ENCODE measurements around the gene SULT1A1. TPM values are rescaled to one million over a fixed set of nuclear protein-coding genes. Genes with fewer than 3 reads are reported as not detected.

SULT1A1 gene
- total and polyA plus RNA-seq, 2 of the 4 experiments (the other 2 are of a cell fraction) = 1.2 to 1.6 TPM

DNA sequence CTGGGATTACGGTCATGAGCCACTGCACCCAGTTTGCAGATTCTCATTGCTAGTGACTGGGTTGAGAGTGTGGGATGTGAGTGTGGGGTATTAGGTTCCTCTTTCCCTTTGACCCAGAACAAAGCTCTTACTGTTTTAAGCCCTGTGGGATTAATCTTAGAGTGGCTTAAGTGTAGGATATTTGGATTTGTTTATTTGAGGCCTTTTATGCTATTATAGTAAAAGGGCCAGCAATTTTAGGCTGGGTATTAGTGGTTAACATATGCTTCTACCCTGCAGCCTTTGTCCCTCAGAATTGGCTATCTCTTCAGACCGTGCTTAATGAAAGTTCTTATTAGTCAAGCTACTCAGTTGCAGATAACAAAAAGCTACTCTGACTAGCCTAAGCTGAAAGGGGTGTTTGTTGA lies 52.9 kb downstream of the SULT1A1 start:
- BruUV-seq (replicated peaks) = no TSS peak

More for the DNA sequence above, 52.9 kb downstream of the SULT1A1 start:
- intact Hi-C loops (cut with micrococcal nuclease) = no loop called here
- Histone ChIP-seq H3K4me1 (ENCODE audit: control insufficient read depth, insufficient read depth, low read length) (peaks cover 10% of the 10 kb centered on the region), H4K5ac (ENCODE audit: low read depth, low read length) (no peak overlapping the region), H3K27me3 (ENCODE audit: control insufficient read depth, insufficient read depth, low read length) (no peaks in the 10 kb centered on the region), H3K4ac (ENCODE audit: low read depth, low read length) (no peak overlapping the region), H3K9me3 (ENCODE audit: control insufficient read depth, insufficient read depth, low read length) (no peaks in the 10 kb centered on the region), H4K8ac (ENCODE audit: low read depth in 2 of 2, low read length in 2 of 2) (no peak overlapping the region), H3K79me1 (ENCODE audit: low read depth in 1 of 2, low read length in 2 of 2) (peaks cover 15 to 25% of the 10 kb centered on the region in 2 experiments), H2AK5ac (ENCODE audit: low read depth, low read length) (no peak overlapping the region), H2BK120ac (ENCODE audit: low read depth, low read length) (no peak overlapping the region), H3K18ac (ENCODE audit: low read depth, low read length) (no peak overlapping the region), H3K56ac (ENCODE audit: extremely low read depth, insufficient read depth, low read length) (no peak overlapping the region), H4K91ac (ENCODE audit: insufficient read depth, low read depth, low read length) (no peak overlapping the region), H3K23ac (ENCODE audit: low read depth, low read length) (no peak overlapping the region), H3K27ac (ENCODE audit: insufficient read depth, low read length) (no peak overlapping the region), H2BK5ac (ENCODE audit: low read depth, low read length, poor library complexity, severe bottlenecking) (no peak overlapping the region), H3K4me2 (ENCODE audit: low read depth, low read length) (no peak overlapping the region), H2AFZ (replicated peaks; ENCODE audit: low read length, poor library complexity) (no peak overlapping the region), H2BK20ac (ENCODE audit: low read depth, low read length) (no peak overlapping the region), H3K9ac (ENCODE audit: low read depth, low read length) (no peak overlapping the region), H2BK15ac (ENCODE audit: low read depth, low read length) (no peak overlapping the region), H3K36me3 (ENCODE audit: control insufficient read depth, insufficient read depth, low read length) (peaks cover 2% of the 10 kb centered on the region; the same call in 1 of the 2 replicates), H2AK9ac (replicated peaks; ENCODE audit: low read depth, low read length, poor library complexity) (no peak overlapping the region), H3K14ac (replicated peaks; ENCODE audit: low read depth, low read length) (no peak overlapping the region), H4K20me1 (ENCODE audit: insufficient read depth, low read length) (peaks cover 3% of the 10 kb centered on the region; the same call in 1 of the 2 replicates), H3K4me3 (ENCODE audit: insufficient read depth, low read depth, low read length) (no peak overlapping the region), H3K9me1 (ENCODE audit: insufficient read depth, low read length) (peaks cover 8% of the 10 kb centered on the region)
- CTCF ChIA-PET = interaction anchor here (0.6 kb wide), 1 partner anchor 1535 kb away, joined by 3 read pairs; the partner anchor contains the start of gene TBX6
- dilution Hi-C loops (cut with HindIII; ENCODE audit: low sequenced_read_pairs, unreplicated experiment) = no loop called here
- in situ Hi-C loops (cut with MboI; ENCODE audit: low sequenced_read_pairs) = no loop called here
- no peak for ATAC-seq (ENCODE audit: low read depth)
- POLR2A ChIA-PET (ENCODE audit: unreplicated experiment) = no interaction called here
- WGBS, 2 experiments (ENCODE audit: extremely low coverage in 2 of 2, insufficient read length in 1 of 2) = no CpG with 5 or more reads among the region's 2 CpGs
- DNase-seq = no peak
- TF ChIP-seq NFE2L2 (IDR thresholded peaks at IDR 0.05; ENCODE audit: low read depth, low read length) (no peak), BHLHE40 (IDR thresholded peaks at IDR 0.05; ENCODE audit: low read depth, low read length) (no peak), RFX5 (IDR thresholded peaks at IDR 0.05; ENCODE audit: low read depth, low read length) (no peak), CHD1 (IDR thresholded peaks at IDR 0.05; ENCODE audit: low read depth, low read length) (no peak), MAFK (IDR thresholded peaks at IDR 0.05; ENCODE audit: low read depth, low read length) (no peak), ELK1 (IDR thresholded peaks at IDR 0.05; ENCODE audit: borderline replicate concordance, low read depth, low read length) (no peak), POLR2A (IDR thresholded peaks at IDR 0.05; ENCODE audit: low read depth, low read length) (no peak)

Measured in IMR-90 (cell line).